Measurements from ENCODE around the gene COASY. TPM values are rescaled to one million over a fixed set of nuclear protein-coding genes. Genes with fewer than 3 reads are reported as not detected.

Gene COASY
- polyA plus RNA-seq, 1 of the 3 experiments (the other 2 are of a cell fraction), result 69.4 TPM

GRCh38 chr17:42612013-42612412, 50.1 kb downstream of the COASY start:
- Histone ChIP-seq H3K9me2 (no peaks in the 10 kb centered on the region), H3K79me2 (ENCODE audit: insufficient read depth) (peaks cover 36% of the 10 kb centered on the region), H2AFZ (ENCODE audit: low read depth) (no peak overlapping the region), H3K4me3 (ENCODE audit: low read depth in 2 of 2, low read length in 1 of 2) (no peak overlapping the region), H3K4me1 (ENCODE audit: control insufficient read depth in 1 of 2, insufficient read depth in 2 of 2, low read depth in 1 of 2, low read length in 1 of 2) (peaks cover 0 to 5% of the 10 kb centered on the region in 2 experiments; a peak in 2 of 4 replicates), H3K9ac (no peak overlapping the region), H3K36me3 (replicated peaks in 1 of 2; ENCODE audit: control insufficient read depth in 1 of 2, insufficient read depth in 2 of 2, low read length in 1 of 2) (peaks cover 34 to 41% of the 10 kb centered on the region in 2 experiments), H3F3A (replicated peaks; ENCODE audit: insufficient read depth) (peaks cover 7% of the 10 kb centered on the region), H3K4me2 (no peak overlapping the region), H4K20me1 (ENCODE audit: insufficient read depth) (peaks cover 8% of the 10 kb centered on the region; the same call in 1 of the 2 replicates), H3K27me3 (ENCODE audit: insufficient read depth) (no peaks in the 10 kb centered on the region), H3K9me3 (no peaks in the 10 kb centered on the region), H3K27ac (ENCODE audit: low read depth in 2 of 2, low read length in 1 of 2) (no peak overlapping the region)
- TF ChIP-seq FOXM1 (IDR thresholded peaks at IDR 0.05; ENCODE audit: low read depth) (no peak), USF2 (IDR thresholded peaks at IDR 0.05; ENCODE audit: borderline replicate concordance, low read depth, low read length) (no peak), MEF2A (IDR thresholded peaks at IDR 0.05; ENCODE audit: borderline replicate concordance, low read depth) (no peak)
- CTCF ChIA-PET, result interaction anchor here (0.6 to 4.8 kb wide), 4 partner anchors 14 to 66 kb away, joined by 3 to 48 read pairs (median 4); partner anchors contain the start of genes CCR10 and PLEKHH3
- DNase-seq, result no peak
- POLR2A ChIA-PET, result interaction anchor here (1.1 kb wide), 1 partner anchor 42 kb away, joined by 3 read pairs; no protein-coding TSS in a partner anchor
- 88% methylated on average over 4 of the region's 4 CpGs for WGBS (ENCODE audit: low lambda C conversion rate)

GRCh38 chr17:42613699-42614295, 51.8 kb downstream of the COASY start:
- WGBS (ENCODE audit: low lambda C conversion rate), result 99% methylated on average over 9 of the region's 17 CpGs
- POLR2A ChIA-PET, result no interaction called here
- no peak overlapping the region for H3K27ac ChIP-seq (ENCODE audit: low read depth in 2 of 2, low read length in 1 of 2)
- peaks cover 15% of the 10 kb centered on the region for H3F3A ChIP-seq (replicated peaks; ENCODE audit: insufficient read depth)
- no peaks in the 10 kb centered on the region for H3K9me2 ChIP-seq
- H3K4me1 ChIP-seq (ENCODE audit: control insufficient read depth in 1 of 2, insufficient read depth in 2 of 2, low read depth in 1 of 2, low read length in 1 of 2), result peaks cover 0 to 15% of the 10 kb centered on the region in 2 experiments; a peak in 2 of 4 replicates
- no peak overlapping the region for H3K4me2 ChIP-seq
- no peak overlapping the region for H2AFZ ChIP-seq (ENCODE audit: low read depth)
- H4K20me1 ChIP-seq (ENCODE audit: insufficient read depth), result no peaks in the 10 kb centered on the region
- no peaks in the 10 kb centered on the region for H3K9me3 ChIP-seq
- no peak for DNase-seq
- no peak for TF ChIP-seq USF1 (IDR thresholded peaks at IDR 0.05; ENCODE audit: borderline replicate concordance, low read depth)
- TF ChIP-seq PBX3 (IDR thresholded peaks at IDR 0.05), result no peak
- no peak for TF ChIP-seq GATA2 (CRISPR knock-in tag; IDR thresholded peaks at IDR 0.05)
- TF ChIP-seq GABPA (IDR thresholded peaks at IDR 0.05; ENCODE audit: low read depth), result no peak
- no peak for TF ChIP-seq FOXM1 (IDR thresholded peaks at IDR 0.05; ENCODE audit: low read depth)
- no peak for TF ChIP-seq EZH2phosphoT487 (IDR thresholded peaks at IDR 0.05; ENCODE audit: borderline replicate concordance, low read depth)
- TF ChIP-seq ZBTB33 (IDR thresholded peaks at IDR 0.05; ENCODE audit: borderline replicate concordance, low read depth), result no peak
- TF ChIP-seq ELF1 (IDR thresholded peaks at IDR 0.05), result no peak
- TF ChIP-seq FOSL2 (IDR thresholded peaks at IDR 0.05; ENCODE audit: borderline replicate concordance, low read depth), result no peak
- TF ChIP-seq TCF12 (IDR thresholded peaks at IDR 0.05), result no peak
- no peak for TF ChIP-seq IRF3 (IDR thresholded peaks at IDR 0.05; ENCODE audit: low read depth, low read length)
- TF ChIP-seq TAF1 (IDR thresholded peaks at IDR 0.05; ENCODE audit: borderline replicate concordance, low read depth, low read length), result no peak
- no peak for TF ChIP-seq TEAD4 (IDR thresholded peaks at IDR 0.05; ENCODE audit: borderline replicate concordance, insufficient read depth)
- no peak for TF ChIP-seq MXI1 (IDR thresholded peaks at IDR 0.05; ENCODE audit: low read depth, low read length)
- no peak for TF ChIP-seq FOXJ3 (CRISPR knock-in tag; IDR thresholded peaks at IDR 0.05)
- H3K4me3 ChIP-seq (ENCODE audit: low read depth in 2 of 2, low read length in 1 of 2), result no peak overlapping the region
- peaks cover 34 to 41% of the 10 kb centered on the region in 2 experiments for H3K36me3 ChIP-seq (replicated peaks in 1 of 2; ENCODE audit: control insufficient read depth in 1 of 2, insufficient read depth in 2 of 2, low read length in 1 of 2)
- no peaks in the 10 kb centered on the region for H3K27me3 ChIP-seq (ENCODE audit: insufficient read depth)
- peaks cover 18% of the 10 kb centered on the region for H3K79me2 ChIP-seq (ENCODE audit: insufficient read depth)
- H3K9ac ChIP-seq, result no peak overlapping the region
- CTCF ChIA-PET, result interaction anchor here (1.6 to 1.7 kb wide), 2 partner anchors 36 to 69 kb away, joined by 4 to 8 read pairs; partner anchors contain the start of gene PSMC3IP
